Measurements from ENCODE around the gene IL23A. TPM values are rescaled to one million over a fixed set of nuclear protein-coding genes. Genes with fewer than 3 reads are reported as not detected.

The IL23A gene
- total RNA-seq, 1 donor from 2014 or later, result 5.6 TPM

DNA sequence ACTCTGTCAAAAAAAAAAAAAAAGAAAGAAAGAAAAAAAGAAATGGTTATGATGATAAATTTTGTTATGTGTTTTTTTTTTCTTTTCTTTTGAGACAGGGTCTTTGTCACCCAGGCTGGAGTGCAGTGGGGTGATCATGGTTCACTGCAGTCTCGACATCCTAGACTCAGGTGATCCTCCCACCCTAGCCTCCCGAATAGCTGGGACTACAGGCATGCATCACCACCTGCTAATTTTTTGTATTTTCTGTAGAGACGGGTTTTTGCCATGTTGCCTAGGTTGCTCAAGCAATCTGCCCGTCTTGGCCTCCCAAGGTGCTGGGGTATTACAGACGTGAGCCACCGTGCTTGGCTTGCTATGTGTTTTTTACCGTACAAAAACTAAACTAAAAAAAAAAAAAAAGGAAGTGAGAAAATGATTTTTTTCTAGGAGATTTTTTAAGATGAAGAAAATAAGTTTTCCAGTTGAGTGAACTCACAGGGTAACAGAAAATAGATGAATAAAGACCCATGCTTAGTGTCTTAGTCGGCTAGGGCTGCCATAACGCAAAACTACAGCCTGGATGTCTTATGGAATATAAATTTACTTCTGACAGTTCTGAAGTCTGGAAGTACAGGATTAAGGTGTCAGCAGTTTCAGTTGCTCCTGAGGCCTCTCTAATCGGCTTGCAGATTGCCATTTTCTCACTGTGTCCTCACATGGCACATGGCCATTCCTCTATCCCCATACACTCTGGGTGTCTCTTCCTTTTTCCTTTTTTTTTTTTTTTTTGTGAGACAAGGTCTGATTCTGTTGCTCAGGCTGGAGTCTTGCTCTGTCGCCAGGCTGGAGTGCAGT, 37.1 kb downstream of the IL23A start:
- DNase-seq (peak; percentile 46), ATAC-seq (ENCODE audit: low read depth) (peak; percentile 89)
- no peak for TF ChIP-seq CTCF (IDR thresholded peaks at IDR 0.05)
- intact Hi-C loops (cut with micrococcal nuclease), result loop anchor here (1.0 to 5.0 kb wide), 8 partner anchors 16 to 88 kb away; partner anchors contain the start of genes CS, IL23A, PAN2 and STAT2
- H3K27me3 Mint-ChIP-seq, result no peaks in the 10 kb centered on the region
- H3K9me3 Mint-ChIP-seq, result no peaks in the 10 kb centered on the region
- CTCF ChIA-PET, result interaction anchor here (1.2 to 1.5 kb wide), 2 partner anchors 16 to 85 kb away, joined by 3 to 5 read pairs; partner anchors contain the start of gene STAT2
- H3K36me3 Mint-ChIP-seq (ENCODE audit: low read depth), result peaks cover 2% of the 10 kb centered on the region
- peak overlapping the region; percentile 94 for H3K27ac Mint-ChIP-seq
- peak overlapping the region; percentile 44 for H3K4me3 Mint-ChIP-seq
- H3K4me1 Mint-ChIP-seq, result peaks cover 53% of the 10 kb centered on the region
- POLR2A ChIA-PET, result interaction anchor here (0.6 to 8.4 kb wide), 15 partner anchors 10 to 1376 kb away, joined by 3 to 128 read pairs (median 6); partner anchors contain the start of genes BLOC1S1, CDK4, CNPY2 and IL23A

DNA sequence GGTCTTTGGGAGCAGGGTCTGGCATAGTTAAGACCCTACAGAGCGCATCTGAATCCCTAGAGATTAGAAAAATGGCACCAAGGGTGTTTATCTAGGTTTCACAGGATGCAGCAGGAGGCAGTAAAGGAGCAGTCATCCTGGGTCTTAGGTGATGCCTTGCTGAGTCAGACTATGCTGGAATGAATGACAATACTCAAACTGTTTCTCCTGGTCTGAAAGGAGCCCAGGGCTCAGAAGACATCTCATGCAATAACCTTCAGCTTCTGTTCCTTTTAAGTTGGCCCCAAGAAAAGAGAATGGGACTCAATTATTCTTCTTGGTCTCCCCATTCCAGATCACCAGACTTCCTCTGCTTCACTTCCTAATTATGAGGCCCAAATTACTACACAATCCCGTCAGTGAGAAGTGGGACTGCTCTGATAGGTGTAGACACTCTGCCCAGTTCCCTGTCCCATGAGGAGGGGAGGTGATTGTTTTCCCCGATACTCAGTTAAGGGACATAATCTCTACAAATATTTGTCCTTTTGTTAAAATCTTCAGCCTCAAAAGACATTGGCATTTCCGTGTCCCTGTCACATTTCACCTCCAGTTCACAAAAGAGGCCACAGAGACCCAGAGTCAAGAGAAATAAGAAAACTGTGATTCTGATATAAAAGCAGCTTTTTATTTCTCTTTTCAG, 38.8 kb downstream of the IL23A start:
- intact Hi-C loops (cut with micrococcal nuclease), result loop anchor here (5.0 kb wide), 1 partner anchor 40 kb away; no protein-coding TSS in a partner anchor
- CTCF ChIA-PET, result interaction anchor here (1.2 to 1.5 kb wide), 2 partner anchors 18 to 83 kb away, joined by 3 to 6 read pairs; partner anchors contain the start of gene STAT2

DNA sequence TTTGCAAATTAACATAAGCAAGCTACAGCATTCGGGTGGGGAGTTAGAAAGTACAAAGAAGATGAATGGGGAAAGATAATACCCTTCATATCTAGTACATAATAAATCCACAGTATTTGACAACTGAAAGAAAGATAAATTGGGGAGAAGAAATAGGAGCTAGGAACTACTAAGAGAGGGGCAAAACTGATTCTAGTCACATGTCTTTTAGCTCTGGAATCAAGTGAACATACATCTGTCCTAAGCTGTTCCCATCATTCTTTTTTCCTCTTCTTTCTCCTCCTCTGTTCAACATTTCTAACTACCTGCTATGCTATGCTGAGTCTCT, 39.3 kb downstream of the IL23A start:
- Mint-ChIP-seq H3K27me3 (no peaks in the 10 kb centered on the region), H3K36me3 (ENCODE audit: low read depth) (no peaks in the 10 kb centered on the region), H3K4me3 (no peak overlapping the region), H3K27ac (peak overlapping the region; percentile 94), H3K9me3 (no peaks in the 10 kb centered on the region), H3K4me1 (peaks cover 50% of the 10 kb centered on the region)
- POLR2A ChIA-PET, result interaction anchor here (0.6 to 8.4 kb wide), 5 partner anchors 18 to 69 kb away, joined by 4 to 128 read pairs (median 8); partner anchors contain the start of genes CNPY2, IL23A and STAT2
- DNase-seq (no peak), ATAC-seq (ENCODE audit: low read depth) (no peak)
- CTCF ChIA-PET, result interaction anchor here (1.5 kb wide), 1 partner anchor 18 kb away, joined by 6 read pairs; the partner anchor contains the start of gene STAT2
- intact Hi-C loops (cut with micrococcal nuclease), result loop anchor here (5.0 kb wide), 1 partner anchor 39 kb away; no protein-coding TSS in a partner anchor
- no peak for TF ChIP-seq CTCF (IDR thresholded peaks at IDR 0.05)

More for the DNA sequence above, 38.8 kb downstream of the IL23A start:
- POLR2A ChIA-PET, result interaction anchor here (0.6 to 8.4 kb wide), 7 partner anchors 18 to 87 kb away, joined by 4 to 128 read pairs (median 8); partner anchors contain the start of genes CNPY2, IL23A, STAT2 and TIMELESS
- no peaks in the 10 kb centered on the region for H3K9me3 Mint-ChIP-seq
- peaks cover 2% of the 10 kb centered on the region for H3K36me3 Mint-ChIP-seq (ENCODE audit: low read depth)
- no peak for DNase-seq
- peak overlapping the region; percentile 94 for H3K27ac Mint-ChIP-seq
- TF ChIP-seq CTCF (IDR thresholded peaks at IDR 0.05), result no peak
- H3K4me3 Mint-ChIP-seq, result no peak overlapping the region
- no peaks in the 10 kb centered on the region for H3K27me3 Mint-ChIP-seq
- peaks cover 53% of the 10 kb centered on the region for H3K4me1 Mint-ChIP-seq
- no peak for ATAC-seq (ENCODE audit: low read depth)

- H3K9me3 Mint-ChIP-seq, result no peaks in the 10 kb centered on the region
- POLR2A ChIA-PET, result interaction anchor here (0.6 kb wide), 1 partner anchor 37 kb away, joined by 4 read pairs; no protein-coding TSS in a partner anchor
- H3K4me3 Mint-ChIP-seq, result no peak overlapping the region
- DNase-seq, result no peak
- TF ChIP-seq CTCF (IDR thresholded peaks at IDR 0.05), result no peak
- no peak overlapping the region for H3K27ac Mint-ChIP-seq
- peaks cover 10% of the 10 kb centered on the region for H3K4me1 Mint-ChIP-seq
- H3K36me3 Mint-ChIP-seq (ENCODE audit: low read depth), result no peaks in the 10 kb centered on the region
- ATAC-seq (ENCODE audit: low read depth), result no peak
- intact Hi-C loops (cut with micrococcal nuclease), result no loop called here
- CTCF ChIA-PET, result no interaction called here
- no peaks in the 10 kb centered on the region for H3K27me3 Mint-ChIP-seq
Observed at GRCh38 chr12:56382611-56383010, 43.9 kb downstream of the IL23A start.

Data from activated B cell treated with CpG ODN at 0.5 μM for 24 hours (primary cell).